Cardiac fibroblast (primary cell): ENCODE data around the gene BARHL1.

Source experiments
- DNase-seq, 2 donors: peaks; one replicate each; pipeline versions ENCODE4 v3.0.0 to v3.0.0-alpha.2; 2010; ENCODE audit warnings: low read depth in 2 of 2
- H3K4me3 ChIP-seq, 2 donors: replicated peaks in 1 of 2; 1 replicate in 1 of 2; 2 replicates in 1 of 2; pipeline ENCODE4 v1.5.1; 2011; ENCODE audit warnings: low read depth in 2 of 2, low read length in 2 of 2, mild to moderate bottlenecking in 2 of 2, moderate library complexity in 1 of 2
- CTCF ChIP-seq: IDR thresholded peaks from one replicate; pipeline ENCODE4 v1.5.1; 2011; ENCODE audit warnings: low read depth, mild to moderate bottlenecking, low read length, inconsistent platforms

BARHL1 gene

GRCh38 chr9:132609184-132609583 is 26.8 kb downstream of the BARHL1 start:
- no peak for DNase-seq
- TF ChIP-seq CTCF: no peak
- H3K4me3 ChIP-seq: no peak overlapping the region

DNA sequence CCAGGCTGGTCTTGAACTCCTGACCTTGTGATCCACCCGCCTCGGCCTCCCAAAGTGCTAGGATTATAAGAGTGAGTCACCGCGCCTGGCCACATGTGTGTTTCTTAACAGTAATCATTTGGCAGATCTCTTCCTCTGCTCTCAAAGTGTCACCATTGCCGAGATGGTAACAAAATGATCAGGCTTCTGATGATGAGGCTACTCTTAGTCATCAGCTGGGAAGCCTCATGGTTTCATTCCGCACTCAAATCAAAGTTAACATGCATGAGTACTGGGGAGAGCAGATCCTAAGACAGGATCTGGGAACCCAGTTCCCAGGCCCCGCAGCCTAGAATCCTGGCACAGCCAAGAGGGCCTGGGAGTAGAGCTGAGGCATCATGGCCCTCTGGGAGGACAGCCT is 27.4 kb downstream of the BARHL1 start:
- no peak for TF ChIP-seq CTCF
- no peak overlapping the region for H3K4me3 ChIP-seq
- peak; percentile 68 to 91 for DNase-seq

DNA sequence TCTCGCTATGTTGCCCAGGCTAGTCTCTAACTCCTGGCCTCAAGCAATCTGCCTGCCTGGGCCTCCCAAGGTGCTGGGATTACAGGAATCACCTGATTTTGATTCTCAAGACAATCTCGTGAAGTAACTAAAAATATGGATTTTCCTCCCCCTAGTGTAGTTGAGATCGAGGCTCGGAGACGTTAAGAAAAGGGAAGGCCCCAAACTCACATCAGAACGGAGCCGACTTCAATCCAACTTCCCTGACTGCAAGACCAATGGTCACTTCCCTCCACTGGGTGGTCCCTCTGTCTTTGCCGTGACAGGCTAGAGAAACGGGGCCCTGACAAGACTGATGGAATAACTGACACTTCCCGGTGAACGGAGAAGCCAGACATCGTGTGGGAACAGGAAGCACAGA is 28.3 kb downstream of the BARHL1 start:
- DNase-seq: no peak
- no peak overlapping the region for H3K4me3 ChIP-seq
- TF ChIP-seq CTCF: no peak

DNA sequence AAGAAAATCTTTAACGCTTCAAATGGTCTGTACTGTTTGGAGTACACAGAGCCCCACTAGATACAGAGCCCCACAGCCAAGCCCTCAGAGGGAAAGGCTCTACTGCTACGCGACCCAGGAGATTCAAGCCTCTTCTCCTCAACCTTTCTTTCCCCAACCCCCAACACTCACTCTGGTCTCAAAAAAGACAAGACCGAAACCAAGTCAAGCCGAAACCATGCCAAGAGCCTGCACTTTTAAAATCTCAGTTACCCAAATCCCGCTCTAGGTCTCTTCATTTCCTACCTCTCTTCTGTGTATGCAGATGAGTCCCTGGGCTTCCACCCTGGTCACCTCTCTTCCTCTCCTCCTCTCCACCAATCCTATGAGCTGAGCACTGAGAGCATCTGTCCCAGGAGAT is 31.9 kb downstream of the BARHL1 start:
- H3K4me3 ChIP-seq: no peak overlapping the region
- DNase-seq: no peak
- no peak for TF ChIP-seq CTCF

DNA sequence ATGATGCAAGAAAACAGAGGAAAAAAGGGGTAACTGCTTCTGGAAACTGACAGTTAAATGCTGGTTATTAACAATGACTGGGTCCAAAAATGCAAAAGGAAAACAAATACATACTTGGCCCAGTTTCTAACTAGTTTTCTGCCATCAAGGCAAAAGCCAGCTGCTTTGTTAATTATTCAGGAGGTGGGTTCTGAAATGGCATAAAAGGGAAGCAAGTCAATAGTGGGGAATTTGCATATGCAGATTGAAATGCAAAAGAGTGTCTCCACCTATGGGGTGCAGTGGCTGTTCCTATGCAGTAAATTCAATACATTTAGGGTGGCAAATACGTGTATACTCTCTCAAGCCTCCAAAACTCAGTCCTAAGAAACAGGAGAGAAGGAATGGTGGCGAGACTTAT is 33.4 kb downstream of the BARHL1 start:
- TF ChIP-seq CTCF: no peak
- DNase-seq: no peak

DNA sequence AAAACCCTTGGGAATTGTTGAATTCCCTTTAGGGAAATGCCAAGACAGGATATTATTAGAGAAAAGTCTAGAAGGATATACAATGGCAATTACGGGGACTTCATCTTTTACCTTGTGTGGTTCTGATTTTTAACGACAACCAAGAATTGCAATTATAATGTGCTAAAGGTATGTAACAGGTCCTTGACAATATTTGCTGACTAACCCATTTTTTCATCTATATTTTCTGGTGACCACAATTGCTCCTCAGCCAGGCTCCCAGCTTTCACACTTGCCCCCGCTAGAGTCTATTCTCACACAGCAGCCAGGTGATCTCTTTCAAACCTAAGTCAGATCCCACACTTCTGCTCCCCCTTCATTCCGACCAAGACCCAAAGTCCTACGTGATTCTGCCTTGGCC is 34.3 kb downstream of the BARHL1 start:
- TF ChIP-seq CTCF: no peak
- H3K4me3 ChIP-seq: no peak overlapping the region
- DNase-seq: no peak

More for the DNA sequence above, 33.4 kb downstream of the BARHL1 start:
- no peak overlapping the region for H3K4me3 ChIP-seq

DNA sequence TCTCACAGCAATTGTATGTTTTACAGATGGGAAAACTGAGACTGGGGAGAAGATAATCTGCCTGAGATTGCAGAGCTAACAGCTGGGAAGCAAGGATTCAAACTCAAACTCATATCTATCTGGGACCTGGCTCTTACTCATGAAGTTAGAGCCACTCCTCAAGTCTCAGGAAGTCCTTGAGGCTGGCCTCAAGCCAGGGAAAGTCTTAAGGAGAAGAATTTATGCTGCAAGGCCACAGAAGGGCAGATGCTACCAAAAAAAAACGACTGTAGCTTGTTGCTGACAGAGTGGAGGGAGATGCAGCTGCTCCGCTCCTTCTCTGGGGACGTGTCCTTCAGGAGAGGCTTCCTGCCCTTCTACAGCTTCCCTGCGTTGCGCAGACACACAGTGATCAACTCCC is 39.8 kb downstream of the BARHL1 start:
- DNase-seq: peak; percentile 50
- TF ChIP-seq CTCF: no peak
- H3K4me3 ChIP-seq: no peak overlapping the region
